Measurements from ENCODE around the gene OSBPL8.

GRCh38 chr12:76428117-76428516 is 131.5 kb downstream of the OSBPL8 start:
- TF ChIP-seq FOSL1 (IDR thresholded peaks at IDR 0.05; ENCODE audit: insufficient read depth, low read depth, low read length), result no peak
- no peak for TF ChIP-seq TAF1 (IDR thresholded peaks at IDR 0.05; ENCODE audit: low read depth, low read length)
- TF ChIP-seq POLR2A (IDR thresholded peaks at IDR 0.05; ENCODE audit: control extremely low read depth in 1 of 2, low read depth in 2 of 2, low read length in 2 of 2), result no peak
- TF ChIP-seq CTCF (IDR thresholded peaks at IDR 0.05; ENCODE audit: control extremely low read depth in 1 of 3, insufficient read depth in 1 of 3, low read depth in 1 of 3, low read length in 3 of 3), result no peak
- no peak for TF ChIP-seq ATF3 (IDR thresholded peaks at IDR 0.05; ENCODE audit: insufficient read depth, low read depth, low read length)
- no peak for TF ChIP-seq GABPA (IDR thresholded peaks at IDR 0.05; ENCODE audit: borderline replicate concordance, insufficient read depth, low read length)

Measured in H1 (cell line).